ENCODE measurements around the gene THADA.

Gene THADA

DNA sequence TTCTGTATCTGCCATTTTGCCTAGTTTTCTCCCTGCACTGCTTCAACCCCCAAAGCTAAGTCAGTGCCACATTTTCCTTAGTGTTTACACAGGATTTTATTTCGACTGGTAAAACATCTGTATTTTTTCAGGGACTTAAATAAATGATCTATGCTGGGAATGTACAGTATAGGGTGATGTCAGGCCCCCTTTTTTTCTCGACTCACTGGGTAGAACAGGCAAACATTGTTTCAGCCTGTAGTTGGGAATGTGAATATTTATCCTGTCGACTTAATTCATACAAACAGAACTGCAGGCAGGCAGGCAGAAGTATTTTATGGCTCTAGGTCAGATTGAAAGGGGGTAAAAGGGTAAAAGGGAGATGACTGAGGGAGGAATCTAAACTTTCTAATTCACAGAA is 245.9 kb downstream of the THADA start:
- DNase-seq (ENCODE audit: low spot score): no peak

DNA sequence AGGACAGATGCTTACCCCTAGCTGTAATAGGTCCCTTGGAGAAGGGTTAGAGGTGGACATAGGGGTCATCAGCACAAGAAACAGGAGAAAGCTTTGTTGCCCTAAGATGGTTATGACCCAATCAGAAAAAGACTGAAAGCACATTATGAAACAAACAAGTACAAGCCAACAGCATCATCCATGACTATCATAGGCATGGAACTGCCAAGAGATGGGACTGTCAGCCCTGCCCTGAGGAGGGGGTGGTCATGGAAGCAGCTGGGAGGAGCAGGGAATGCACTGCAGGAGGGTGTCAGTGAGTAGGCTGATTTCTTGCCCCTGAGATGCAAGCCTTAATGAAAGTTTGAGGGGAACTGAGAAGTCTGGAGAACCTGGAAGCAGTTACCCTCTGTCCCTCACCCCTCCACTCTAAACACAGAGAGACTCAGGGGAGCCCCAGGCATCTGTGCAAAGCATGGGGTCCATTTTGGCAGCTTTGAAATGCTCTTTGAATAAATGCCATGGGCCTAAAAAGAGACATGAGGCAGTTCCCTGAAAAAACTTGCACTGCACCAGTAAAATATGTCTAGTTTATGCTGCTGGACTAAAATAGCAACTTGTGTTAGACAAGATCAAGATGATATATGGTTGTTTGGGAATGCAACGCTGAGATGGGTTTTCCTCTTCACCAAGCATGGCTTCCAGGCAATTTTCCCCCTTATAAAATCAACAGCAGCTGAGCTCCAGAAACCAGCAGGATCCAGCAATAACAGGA is 246.8 kb downstream of the THADA start:
- no peak for DNase-seq (ENCODE audit: low spot score)

DNA sequence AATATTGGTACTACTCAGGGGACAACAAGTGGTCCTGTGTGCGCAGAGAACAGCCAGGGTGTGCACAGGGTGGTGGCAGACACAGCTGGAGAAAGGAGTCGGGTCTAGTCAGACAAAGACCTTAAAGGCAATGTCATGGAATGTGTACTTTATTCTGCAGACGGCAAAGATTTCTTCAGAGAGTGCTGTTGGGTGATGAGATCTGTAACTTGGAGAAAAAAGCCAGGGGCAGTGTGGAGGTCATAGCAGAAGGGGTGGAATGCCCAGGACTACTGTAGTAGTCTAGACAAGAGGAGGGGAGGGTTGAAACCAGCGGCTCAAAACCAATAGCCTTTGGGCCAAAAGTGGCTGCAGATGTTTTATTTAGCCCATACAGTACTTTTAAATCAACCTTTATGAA is 248.1 kb downstream of the THADA start:
- no peak for DNase-seq (ENCODE audit: low spot score)

DNA sequence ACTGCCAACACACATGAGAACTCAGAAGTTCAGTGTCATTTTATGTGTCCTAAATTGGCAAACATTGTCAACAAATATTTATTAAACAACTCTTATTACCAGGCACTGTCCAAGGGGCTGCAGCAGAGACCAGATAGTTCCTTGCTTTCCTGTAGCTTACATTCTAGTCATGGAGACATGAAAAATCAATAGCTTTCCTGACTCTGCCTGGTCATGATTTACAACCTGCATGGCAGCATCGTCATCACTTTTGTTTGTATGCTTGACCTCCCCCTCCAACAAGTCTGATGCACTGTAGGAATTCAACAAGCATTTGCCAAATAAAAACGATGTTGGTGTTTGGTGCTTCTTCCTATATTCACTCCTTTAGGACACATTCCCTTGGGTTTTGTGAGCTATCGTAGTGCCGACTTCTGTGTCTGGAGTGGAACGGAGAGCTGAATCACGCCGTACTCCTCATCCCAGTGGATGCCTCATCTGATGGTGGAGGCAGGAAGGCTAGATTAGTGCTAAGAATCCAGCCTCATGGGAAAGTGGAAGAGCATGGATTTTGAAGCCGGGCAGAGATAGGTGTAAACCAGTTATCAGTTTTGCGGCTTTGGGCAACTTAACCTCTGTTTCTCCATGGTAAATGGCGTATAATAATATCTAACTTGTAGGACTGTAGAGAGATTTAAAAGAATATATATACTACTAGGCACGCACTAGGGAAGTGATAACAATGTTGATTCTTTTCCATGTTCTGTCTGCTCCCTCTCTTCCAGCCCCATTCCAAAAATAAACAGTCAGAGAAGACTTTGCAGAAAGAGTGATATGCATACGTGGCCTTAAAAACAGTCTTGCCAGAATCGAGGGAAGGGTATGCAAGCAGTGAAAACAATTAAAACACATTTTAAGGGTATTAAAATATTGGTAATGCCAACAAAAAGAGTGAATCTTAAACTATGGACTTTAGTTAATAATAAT is 249.0 kb downstream of the THADA start:
- DNase-seq (ENCODE audit: low spot score): no peak

DNA sequence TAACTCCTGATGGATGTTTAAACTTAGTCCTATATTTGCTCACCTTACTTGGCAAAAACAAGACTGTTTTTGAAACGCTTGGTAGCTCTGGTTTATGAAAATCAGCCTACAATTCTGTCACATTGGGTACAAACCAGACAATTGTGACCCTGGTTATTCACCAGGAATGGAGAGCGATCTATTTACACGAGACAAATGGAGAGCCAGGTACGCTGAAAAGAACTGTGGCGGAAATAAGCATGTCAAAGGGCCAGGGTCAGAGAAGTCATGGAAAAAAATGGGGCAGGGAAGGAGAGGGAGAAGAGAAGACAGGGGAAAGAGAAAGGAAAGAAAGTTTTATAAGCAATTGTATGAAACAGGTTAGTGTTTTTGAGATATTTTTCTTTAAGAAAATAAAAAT is 250.0 kb downstream of the THADA start:
- no peak for DNase-seq (ENCODE audit: low spot score)

DNA sequence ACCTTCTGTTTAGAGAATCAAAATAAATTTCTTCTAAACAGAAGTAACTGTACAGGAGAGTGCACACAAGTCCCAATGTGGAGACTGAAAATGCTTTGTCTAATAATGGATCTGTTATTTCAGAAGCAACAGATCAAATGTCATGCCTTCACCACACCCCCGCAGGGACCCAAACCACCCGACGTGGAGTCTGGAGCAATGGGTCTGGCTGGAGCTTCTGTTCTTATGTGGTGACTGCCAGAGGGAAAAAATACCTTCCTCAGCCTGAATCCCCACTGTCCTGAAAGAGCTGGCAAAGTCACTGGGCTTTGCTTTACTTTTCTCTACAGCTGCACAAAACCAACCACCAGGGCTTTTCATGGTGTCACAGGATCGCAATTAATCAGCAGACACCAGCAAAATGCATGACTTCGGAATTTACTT is 250.4 kb downstream of the THADA start:
- no peak for DNase-seq (ENCODE audit: low spot score)

DNA sequence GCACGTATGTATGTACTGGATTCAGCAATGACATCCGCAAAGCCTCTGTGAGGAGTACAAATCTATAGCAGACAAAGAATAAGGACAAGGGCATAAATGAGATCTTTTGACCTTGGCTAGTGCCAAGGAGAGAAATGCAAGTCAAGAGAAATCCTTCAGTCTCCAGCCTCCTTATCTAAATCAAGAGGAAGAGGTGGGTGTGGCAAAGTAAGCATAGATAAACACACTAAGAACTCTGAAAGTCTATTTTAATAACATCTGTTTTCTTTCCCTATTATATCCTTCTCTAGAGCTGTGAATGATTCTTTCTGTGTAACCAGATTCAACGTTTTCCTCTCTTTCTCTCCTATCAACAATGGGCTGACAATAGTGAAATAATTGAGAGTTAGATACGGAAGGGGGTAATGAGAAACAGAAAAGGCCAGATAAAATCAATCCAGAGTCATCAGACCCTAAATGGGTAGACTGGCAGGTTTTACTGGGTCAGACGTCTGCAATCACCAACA is 250.9 kb downstream of the THADA start:
- no peak for DNase-seq (ENCODE audit: low spot score)

DNA sequence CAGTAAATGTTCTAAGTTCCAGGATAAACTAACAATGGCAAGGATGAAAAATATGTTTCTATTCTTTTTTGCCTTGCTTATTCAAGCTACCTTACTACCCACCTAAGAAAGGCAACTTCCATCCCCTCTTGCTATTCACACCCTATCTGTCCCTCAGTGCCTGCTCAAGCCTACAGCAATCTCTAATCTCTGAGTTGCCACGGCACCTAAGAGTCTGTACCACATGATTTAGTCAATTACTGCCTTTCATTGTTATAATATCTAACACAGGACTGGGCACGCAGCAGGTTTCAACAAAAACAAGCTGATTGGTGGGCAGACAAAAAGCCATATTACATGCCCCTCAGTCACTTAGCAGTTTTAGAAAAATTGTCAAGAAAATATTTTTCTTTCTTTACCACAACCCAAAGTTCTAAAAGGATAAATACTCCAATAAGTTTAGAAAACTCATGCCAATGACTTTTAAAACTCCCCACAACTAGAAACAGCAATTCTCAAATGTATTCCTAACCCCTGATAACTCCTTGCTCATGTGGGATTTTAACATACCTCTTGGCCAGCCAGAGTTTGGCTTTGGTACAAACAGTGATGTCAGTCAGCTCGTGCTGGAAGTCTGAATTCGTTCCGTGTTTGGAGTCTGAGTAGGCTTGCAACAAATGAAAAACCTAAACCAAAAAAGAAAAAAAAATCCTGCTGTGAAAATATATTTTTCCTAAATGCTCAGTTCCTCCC is 252.1 kb downstream of the THADA start:
- DNase-seq (ENCODE audit: low spot score): peak; percentile 16

DNA sequence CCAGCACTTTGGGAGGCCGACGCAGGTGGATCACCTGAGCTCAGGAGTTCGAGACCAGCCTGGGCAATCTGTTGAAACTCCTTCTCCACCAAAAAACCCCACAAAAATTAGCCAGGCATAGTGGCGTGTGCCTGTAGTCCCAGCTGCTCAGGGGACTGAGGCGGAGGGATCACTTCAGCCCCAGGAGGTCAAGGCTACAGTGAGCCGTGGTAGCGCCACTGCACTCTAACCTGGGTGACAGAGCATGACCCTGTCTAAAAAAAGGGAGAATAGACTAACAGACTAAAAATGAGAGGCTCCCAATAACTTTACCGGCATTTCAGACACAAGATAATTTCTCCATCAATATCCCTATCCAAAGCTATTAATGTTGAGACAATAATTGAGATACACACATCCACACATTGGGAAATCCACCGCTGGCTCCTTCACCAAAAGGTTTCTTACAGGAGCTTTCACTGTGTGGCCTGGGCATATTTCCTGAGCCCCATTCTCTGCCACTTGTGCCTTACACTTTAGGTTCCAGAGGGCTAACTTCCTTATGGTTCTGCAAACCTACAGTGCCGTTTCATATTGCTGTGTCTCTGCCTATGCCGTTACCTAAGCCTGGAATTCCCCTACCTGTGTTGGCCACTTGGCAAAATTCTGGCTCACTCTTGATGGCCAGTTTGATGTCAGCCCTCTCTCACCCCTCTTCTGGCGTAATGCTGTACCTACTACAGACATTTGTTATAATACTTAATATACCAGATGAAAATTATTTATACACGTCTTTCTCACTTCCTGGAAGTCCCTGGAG is 253.7 kb downstream of the THADA start:
- DNase-seq (ENCODE audit: low spot score): no peak

DNA sequence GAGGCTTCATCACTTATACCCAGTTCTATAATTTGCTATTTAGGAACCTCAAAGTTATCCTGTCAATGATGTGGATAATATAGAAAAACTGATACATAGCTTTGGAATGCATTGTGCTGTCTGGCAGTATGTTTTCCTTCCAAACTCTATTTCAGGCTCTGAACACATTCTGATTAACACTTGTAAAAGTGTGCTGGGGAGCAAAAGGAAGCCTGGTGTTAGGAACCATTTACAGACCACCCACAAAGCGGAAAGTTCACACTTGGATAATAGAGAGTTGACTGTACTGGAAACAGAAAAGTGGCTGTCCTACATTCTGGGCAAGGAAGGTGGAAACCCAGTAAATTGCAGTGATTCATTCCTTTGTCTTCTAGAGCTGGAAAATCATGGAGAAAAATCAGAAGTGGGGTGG is 254.9 kb downstream of the THADA start:
- DNase-seq (ENCODE audit: low spot score): no peak

DNA sequence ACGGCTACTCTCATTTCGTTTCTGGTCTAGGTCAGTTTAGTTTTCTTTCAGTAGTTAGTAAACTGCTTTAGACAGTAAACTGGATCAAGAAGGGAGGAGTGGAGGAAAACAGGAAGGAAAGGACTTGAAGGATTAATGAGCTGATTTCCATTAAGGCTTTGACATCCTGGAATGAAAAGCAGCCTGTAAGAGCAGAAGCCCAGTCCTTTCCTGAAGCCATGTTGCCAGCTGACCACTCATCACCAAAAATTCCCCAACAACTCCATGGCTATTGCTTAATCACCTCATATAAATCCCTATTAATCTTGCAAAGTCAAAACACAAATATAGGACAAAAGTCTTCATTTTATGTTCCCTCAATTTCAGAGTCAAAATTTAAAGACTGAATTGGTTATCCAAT is 255.8 kb downstream of the THADA start:
- DNase-seq (ENCODE audit: low spot score): no peak

DNA sequence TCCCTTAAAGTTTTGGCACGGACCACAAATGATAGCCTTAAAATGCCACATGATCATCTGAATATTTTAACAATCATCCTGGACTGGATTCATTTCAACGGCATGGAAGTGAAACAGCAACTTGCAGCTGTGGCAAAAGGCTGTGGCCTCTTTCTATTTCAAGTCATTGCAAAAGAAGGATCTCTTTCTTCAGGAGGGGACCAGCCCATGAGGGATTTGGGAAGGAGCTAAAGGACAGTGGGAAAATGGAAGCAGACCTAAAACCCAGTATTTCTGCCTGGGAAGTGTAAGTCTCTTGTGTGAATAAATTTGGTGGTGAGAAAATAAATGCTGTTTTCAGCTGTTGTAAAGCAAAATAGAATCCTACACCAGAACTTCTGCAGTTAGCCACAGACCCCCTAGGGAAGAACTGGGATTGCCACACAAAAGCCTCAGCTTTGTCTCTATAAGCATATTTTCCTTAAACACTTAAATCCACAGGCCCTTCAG is 262.1 kb downstream of the THADA start:
- peak; percentile 39 for DNase-seq (ENCODE audit: low spot score)

DNA sequence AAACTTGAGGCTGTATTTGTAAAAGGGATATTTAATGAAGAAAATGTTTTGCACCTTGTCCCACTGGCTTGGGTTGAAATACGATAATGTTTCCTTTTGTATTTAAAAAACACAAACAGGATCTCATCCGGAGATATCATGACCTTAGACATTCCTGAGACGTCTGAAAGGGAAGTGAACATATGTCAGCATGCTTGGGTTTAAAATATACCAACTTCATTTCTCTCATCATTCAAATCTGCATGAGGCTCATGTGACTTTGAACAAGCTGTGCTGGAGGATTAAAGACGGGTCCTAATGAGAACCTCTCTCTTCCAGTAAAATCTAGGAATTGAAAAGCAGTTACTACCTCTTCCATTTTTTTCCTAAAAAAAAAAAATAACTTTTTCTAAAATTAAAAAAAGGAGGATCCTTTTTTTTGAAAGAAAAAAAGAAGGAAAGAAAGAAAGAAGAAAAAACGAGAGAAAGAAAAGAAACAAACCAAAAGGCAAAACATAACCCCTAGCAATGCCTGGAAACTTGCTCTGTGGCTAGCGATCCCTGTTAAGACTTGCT is 262.7 kb downstream of the THADA start:
- DNase-seq (ENCODE audit: low spot score): no peak

DNA sequence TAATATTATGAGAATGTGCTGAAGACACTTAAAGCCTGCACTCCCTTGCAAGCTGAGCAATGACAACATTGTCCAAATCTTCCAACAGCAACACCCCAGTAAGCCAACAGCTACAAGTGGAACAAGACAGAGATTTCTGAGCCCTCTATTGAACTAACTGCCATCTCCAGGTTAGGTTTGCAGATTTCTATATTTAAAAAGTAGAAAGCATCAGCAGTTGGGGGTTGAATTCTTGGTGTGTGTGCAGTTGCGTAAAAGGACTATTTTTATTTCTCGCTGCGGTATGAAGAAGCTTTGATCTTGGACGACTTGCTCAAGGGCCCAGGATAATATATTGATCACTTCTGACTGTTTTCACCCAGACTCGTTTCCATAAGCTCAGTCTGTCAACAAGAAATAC is 263.2 kb downstream of the THADA start:
- no peak for DNase-seq (ENCODE audit: low spot score)

DNA sequence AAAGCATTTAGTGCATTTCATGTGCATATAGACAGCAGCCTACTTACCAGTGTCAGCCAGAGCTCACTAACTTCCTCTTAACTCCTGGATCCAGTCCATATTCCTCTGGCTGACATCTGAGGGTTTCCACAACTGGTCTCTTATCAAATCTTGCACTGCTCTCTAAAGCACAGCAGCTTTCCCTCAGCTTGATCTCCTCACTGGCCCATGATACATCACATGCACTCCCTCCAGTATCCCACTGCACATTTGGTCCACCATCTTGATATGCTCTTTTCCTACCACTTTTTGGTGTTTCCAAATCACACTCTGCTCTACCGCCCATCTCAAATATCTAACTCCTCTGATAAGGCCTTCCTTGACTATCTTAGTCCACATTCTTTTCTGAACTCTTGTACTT is 264.4 kb downstream of the THADA start:
- peak; percentile 22 for DNase-seq (ENCODE audit: low spot score)

DNA sequence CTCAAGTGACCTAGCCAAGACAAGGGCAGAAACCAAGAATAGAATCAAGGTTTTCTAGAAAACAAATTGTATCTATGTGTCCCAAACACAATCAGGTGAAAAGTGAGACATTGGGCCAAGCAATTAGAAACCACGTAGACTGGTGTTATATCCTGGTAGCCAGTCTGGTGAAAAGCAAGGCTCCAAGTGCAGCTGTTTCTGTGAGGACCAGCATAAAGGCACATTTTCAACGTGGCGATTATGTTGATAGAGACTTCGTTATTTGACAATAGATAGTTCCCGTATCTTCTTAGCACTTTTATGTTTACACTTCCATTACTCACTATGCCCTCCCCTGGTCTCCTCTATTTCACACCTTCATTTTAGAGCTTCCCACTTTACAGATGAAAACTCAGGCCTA is 266.2 kb downstream of the THADA start:
- no peak for DNase-seq (ENCODE audit: low spot score)

DNA sequence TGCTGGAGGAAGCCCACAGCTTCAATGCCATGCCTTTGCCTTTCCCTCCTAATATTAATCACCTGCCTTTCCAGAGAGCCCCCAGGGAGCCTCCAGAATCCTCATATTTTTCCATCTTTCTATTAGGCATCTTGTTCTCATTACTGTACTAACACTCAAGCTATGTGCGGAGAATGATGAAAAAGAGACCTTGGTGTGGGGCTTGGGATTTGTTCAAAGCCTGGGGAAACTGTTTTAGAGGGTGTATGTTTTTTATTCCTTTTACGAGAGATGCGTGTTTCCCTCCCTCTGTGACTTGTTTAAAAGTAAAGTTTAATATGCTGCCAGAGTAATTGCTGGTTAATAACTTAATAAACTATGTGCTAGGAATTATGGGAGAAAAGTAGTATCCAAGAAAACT is 267.0 kb downstream of the THADA start:
- no peak for DNase-seq (ENCODE audit: low spot score)

DNA sequence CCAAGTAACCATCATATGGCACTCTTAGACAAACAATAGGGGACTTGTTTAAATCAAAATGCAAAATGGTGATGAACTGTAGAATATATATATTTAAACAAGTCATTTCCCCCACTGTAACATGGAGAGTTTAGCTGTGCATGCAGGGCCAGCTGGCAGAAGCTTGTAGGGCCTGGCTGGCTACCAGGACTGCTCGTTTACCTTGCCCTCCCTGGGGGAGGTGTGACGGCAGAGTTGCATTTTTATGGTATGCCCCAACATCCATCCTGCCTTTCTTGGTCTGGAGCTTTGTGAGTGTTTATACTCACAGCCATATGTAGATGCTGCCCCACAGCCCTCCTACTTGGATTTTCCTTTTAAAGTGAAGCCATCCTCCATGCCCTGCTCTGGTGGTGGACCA is 267.7 kb downstream of the THADA start:
- DNase-seq (ENCODE audit: low spot score): no peak

DNA sequence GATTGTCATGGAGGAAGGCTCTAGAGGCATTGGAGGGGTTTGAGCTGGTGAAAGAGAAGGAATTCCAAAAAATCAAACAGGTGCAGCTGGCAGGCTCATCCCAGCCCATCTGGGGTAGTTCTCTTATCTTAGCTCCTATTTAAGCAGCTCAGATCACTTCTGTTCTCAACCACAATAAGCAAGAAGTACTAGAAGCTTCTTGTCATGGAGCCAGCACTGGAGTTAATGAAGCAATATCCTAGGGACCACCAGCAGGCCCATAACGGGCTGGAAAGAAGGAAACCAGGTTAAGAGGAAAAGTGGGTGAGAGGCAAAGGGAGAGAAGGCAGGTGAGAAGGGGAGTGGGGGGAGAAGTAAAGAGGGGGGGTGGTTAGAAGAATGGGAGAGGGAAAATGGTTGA is 268.7 kb downstream of the THADA start:
- no peak for DNase-seq (ENCODE audit: low spot score)

DNA sequence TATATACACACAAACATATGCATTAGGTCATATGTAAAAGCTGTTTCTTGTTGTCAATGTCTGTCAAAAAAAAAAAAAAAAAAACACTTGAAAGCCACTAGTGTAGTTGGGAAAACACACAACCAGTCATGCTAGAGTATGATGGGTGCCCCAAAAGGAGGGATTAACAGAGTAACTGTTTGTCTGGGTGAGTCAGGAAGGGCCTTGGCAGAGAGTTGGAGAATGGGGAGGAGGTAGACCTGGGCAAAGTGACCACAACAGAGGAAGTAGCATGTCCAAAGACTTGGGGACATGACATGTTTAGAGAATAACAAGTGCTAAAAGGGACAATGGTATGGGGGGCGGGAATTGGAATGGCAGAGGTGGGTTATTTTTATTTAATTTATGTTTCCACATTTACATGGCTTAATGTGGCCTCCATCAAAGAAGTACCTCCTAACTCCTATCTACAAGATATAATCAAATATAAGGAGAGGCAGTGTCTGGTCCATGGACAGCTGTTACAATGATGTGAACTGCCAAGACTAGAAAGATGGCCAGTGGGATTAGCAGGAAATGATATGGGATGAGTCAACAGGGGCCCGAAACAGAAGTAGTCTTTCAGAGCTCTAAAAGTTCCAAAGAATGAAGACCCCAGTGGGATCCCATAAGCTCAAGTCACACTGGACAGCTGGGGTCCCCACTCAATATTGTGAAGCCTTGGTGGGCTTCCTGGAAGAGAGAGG is 269.6 kb downstream of the THADA start:
- DNase-seq (ENCODE audit: low spot score): no peak
